ENCODE results near the gene RAD51B.

Gene RAD51B

GRCh38 chr14:68232300-68233055 is 412.9 kb downstream of the RAD51B start:
- DNase-seq (ENCODE audit: low read depth in 2 of 2): no peak

- no peak for DNase-seq (ENCODE audit: low read depth in 2 of 2)
Measured at GRCh38 chr14:68233101-68233784, 413.7 kb downstream of the RAD51B start.

DNA sequence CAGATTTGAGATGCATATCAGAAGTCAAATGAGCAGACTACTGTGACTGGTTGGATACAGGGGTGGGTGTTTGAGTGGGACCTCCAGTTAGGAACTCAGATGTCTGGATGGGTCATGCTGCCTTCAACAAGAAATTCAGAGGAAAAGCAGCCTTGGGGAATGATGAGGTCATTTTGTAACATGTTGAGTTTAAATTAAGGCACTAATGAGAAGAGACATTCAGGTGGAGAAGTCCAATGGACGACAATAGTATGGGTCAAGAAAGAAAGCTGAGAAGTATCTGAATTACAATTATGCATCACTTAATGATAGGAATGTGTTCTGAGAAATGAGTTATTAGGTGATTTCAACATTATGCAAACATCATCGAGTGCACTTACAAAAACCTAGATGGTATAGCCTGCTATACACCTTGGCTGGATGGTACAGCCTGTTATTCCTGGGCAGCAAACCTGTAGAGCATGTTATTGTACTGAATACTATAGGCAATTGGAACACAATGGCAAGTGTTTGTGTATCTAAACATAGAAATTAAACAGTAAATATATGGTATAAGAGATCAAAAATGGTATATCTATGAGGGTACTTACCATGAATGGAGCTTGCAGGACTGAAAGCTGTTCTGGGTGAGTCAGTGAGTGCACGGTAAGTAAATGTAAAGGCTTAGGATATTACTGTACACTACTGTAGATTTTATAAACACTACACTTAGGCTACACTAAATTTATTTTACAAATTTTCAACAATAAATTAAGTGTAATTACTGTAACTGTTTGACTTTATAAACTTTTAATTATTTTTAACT is 414.7 kb downstream of the RAD51B start:
- DNase-seq (ENCODE audit: low read depth in 2 of 2): no peak

- DNase-seq (ENCODE audit: low read depth in 2 of 2): no peak
Measured at GRCh38 chr14:68235011-68235410, 415.4 kb downstream of the RAD51B start.

- no peak for DNase-seq (ENCODE audit: low read depth in 2 of 2)
Measured at GRCh38 chr14:68236582-68237458, 417.2 kb downstream of the RAD51B start.

- DNase-seq (ENCODE audit: low read depth in 2 of 2): no peak
Measured at GRCh38 chr14:68238551-68238950, 419.0 kb downstream of the RAD51B start.

DNA sequence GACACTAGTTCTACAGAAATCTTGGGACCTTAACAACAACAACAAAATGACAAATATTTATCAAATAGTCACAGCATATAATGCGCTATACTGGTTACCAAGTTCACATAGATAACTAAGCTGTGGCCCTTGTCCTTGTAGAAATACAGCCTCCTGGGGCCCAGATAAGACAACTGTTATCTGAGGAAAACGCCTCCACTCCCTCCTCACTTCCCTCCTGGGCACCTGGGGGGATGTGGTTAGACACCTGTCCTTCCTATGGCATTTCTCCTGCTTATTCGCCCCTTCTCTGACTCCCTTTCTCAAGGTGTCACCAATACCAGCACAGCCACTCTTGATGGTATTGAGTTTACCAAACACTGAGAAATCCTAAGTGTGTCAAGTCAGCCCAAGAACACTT is 419.4 kb downstream of the RAD51B start:
- DNase-seq (ENCODE audit: low read depth in 2 of 2): no peak

- DNase-seq (ENCODE audit: low read depth in 2 of 2): no peak
Measured at GRCh38 chr14:68239988-68240771, 420.6 kb downstream of the RAD51B start.

DNA sequence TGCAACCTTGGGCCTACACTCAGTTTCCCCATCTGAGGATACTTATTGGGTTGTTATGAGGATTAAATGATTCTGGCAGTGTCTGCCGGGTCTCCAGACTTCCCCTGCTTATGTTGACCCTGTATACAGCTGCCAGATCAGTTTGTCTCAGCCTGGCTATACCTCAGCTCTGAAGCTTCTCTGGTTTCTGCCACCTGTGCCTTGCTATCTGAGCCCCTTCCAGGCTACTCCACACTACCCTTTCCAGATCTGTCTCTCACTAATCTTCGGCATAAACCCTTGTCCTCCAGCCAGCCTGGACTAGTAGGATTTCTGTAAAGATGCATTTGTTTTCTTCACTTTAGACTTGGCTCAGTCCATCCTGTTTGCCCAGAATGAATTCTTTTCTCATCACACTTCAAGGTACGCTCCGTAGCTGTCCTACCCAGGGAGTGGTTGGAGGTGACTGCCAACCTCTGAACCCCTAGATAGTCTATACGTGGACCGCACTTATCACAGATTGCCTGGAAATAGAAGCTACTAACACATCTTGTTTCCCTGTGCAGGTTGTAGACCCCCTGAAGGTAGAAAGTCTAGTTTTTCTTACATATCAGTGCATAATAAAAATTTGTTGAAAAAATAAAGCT is 422.4 kb downstream of the RAD51B start:
- no peak for DNase-seq (ENCODE audit: low read depth in 2 of 2)

DNA sequence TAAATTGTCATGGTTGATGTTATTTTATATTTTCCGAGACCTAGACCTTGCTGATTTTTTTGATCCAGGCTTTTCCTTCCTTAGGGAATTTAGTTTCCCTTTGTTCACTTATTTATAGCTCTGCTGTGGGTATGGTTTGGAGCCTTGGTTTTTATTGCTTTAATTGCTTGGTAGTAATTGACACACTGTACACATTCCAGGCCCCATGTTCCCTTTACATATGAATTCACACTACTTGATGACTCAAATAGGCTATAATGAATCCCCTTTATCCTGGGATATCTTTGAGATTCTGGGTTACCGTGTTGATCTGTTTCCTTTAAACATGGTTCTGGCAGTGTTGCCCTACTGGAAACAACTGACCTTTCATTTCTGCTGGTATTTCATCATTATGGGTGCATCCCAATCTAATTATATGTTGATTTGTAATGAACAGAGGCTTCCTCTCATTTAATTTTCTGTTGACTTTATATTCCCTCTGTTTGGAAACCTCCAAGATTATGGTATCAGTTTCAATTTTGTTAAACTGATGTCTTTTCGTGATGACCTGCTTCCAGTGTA is 424.0 kb downstream of the RAD51B start:
- DNase-seq (ENCODE audit: low read depth in 2 of 2): no peak

GRCh38 chr14:68244262-68244980 is 424.8 kb downstream of the RAD51B start:
- no peak for DNase-seq (ENCODE audit: low read depth in 2 of 2)

DNA sequence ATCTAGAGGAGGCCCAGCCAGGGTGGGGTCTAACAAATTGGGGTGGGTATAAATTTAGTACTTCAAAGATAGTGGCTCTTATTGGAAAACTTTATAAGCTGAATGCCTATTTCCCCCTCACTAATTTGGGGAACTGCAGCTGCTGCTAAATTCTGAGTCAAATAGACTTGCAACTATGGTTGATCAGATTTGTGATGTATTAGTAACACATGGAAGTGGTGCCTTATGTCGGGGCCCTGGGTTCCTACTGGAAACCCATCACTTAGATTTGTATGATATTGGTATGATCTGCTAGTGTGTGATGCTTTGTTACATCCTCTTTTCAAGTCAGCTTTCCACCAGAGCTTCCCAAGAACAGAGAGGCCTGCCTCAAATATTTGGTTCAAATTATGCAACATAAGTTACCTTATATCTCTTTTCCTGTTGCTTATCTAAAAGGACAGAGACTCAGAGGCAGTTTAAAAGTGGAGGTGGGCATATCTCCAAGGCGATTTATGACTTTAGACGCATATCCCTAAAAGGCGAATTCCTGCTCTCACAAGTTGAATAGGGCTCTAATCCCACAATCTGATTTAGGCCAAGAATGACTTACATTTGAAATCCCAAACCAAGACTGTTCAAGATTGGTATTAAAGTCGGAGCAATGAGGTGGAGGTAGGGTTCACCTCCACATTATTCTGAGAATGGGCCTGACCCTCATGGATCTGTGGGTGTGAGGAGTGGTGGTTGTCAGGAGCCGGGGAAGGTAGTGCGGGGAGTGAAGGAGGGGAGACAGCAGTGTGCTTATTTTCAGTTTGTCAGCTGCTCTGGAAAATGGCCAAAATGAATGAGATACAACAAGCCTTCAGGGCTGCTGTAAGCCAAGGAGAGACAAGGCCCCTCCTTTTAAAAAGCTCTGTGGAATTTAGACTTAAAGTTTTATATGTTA is 425.8 kb downstream of the RAD51B start:
- no peak for DNase-seq (ENCODE audit: low read depth in 2 of 2)

DNA sequence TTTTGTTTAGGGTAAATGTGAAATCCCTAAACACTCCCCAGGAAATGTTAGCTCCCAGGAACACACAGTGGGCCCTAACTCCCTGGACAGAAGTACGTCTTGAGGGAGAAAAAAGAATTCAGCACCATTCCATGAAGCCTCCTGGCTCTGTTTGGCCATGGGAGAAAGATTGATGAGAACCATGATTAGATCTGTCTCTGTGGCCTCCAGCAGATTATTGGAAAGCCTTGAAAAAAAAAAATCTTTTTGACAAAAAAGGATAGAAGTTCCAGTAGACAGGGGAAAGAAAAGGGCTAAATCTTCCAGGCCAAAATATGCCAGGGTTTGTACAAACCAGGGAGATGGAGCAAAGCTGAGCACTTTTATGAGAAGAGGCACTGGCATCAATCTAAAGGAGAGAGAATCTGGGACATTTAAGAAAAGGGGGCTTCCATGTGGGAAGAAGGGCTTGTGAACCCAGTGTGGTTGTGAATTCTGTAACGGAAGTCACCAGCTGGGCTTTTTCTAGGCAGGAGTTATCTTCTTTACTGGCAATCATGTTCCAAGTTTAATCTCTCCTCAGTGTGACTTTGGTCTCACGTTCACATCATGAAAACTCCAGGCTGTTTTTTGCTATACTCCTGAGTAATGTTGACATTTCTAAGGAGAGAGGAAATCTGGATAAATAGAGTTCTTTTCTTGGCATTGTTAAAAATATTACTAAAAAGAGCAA is 426.7 kb downstream of the RAD51B start:
- DNase-seq (ENCODE audit: low read depth in 2 of 2): no peak

DNA sequence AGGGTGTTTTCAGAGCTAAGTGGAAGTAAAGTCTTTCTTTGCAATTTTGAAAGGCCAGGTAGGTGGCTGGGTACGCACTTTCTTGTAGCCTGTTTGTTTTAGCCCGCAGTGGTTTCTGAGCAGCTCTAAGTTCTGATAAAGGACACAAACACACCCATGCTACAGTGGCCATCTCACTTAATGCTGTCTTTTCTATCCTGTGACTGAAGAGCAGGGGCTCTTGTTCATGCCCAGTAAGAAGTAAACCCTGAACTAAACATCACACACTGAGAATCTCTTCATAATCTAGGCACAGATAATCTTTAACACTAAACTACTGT is 427.2 kb downstream of the RAD51B start:
- no peak for DNase-seq (ENCODE audit: low read depth in 2 of 2)

- DNase-seq (ENCODE audit: low read depth in 2 of 2): no peak
Measured at GRCh38 chr14:68247274-68247673, 427.7 kb downstream of the RAD51B start.

DNA sequence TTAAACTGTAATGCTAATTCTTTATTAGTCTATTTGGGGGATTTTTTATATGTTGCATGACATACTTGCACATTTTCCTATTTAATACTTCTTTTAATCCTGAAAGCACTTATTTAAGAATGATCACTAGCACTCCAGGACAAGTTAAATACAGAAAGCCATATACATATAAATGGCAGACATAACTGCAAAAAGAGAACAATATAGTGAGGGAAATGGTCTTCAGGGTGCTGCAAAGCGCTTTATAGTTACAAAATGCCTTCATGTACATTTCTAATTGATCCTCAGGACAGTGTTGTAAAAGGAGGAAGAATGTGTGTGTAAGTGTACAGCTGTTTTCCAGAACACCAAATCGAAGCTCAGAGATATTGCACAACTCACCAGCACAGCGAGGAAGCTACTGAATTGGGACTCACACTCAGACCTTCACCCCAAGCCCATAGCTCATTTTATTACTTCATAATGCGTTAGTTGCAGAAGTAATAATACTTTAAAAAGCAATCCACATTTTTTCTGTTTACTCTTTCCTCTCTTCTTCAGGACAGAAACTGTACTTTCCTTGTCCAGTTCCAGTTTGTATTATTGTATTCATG is 428.2 kb downstream of the RAD51B start:
- no peak for DNase-seq (ENCODE audit: low read depth in 2 of 2)

DNA sequence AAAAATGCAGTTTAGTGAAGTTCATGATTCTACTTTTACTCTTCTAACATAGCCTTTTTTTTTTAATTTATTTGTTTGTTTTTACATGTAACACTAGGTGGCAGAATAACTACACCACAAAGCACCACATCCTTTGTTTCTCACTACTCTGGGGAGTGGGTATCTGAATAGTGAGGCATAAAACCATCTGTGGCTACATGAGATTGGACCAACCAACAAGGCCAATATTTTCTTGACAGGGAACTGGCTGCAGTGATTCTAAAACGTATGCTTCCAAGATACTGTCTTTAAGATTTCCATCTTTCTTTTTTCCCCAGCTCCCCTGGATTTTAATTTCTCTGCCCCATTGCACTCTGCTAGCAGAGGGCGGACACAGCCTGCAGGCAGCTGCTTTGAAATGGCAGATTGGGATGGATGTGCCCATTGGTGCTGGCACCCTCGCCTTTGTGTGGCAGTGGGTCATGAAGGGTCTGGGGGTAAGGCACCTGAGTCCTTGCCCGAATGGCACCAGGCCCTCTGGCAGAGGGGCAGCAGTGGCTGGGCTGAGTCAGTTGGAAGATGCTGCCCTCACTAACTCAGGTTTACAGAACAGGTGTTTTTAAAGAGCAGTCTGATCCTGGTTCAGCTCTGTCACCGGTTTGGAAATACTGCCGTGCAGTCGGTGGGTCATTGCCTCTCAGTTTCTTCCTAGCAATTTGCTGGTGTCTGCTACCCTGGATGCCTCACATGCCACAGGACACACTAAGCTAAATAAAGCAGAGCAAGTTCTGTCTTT is 429.1 kb downstream of the RAD51B start:
- DNase-seq (ENCODE audit: low read depth in 2 of 2): no peak
